BE2C (cell line): ENCODE data around the gene ZNF460.
A peak's percentile ranks its signal among the peaks of the same experiment; 100 is the strongest.

Source experiments
- DNase-seq: peaks from one replicate; pipeline ENCODE4 v3.0.0-alpha.2; 2020
- H3K27me3 ChIP-seq: fragments of 250-450 bp; sonication (Bioruptor Pico); 2 replicates; pipeline ENCODE4 v1.5.1; 2020; ENCODE audit warnings: mild to moderate bottlenecking
- H3K36me3 ChIP-seq: fragments of 250-450 bp; sonication (Bioruptor Pico); 2 replicates; pipeline ENCODE4 v1.5.1; 2020; ENCODE audit warnings: mild to moderate bottlenecking
- H3K4me1 ChIP-seq: fragments of 250-450 bp; sonication (Bioruptor Pico); 2 replicates; pipeline ENCODE4 v1.5.1; 2020
- H3K4me3 ChIP-seq: 2 replicates; pipeline ENCODE4 v1.5.1; 2011; ENCODE audit warnings: low read depth, low read length
- H3K9me3 ChIP-seq: fragments of 250-450 bp; sonication (Bioruptor Pico); 2 replicates; pipeline ENCODE4 v1.5.1; 2020
- CTCF ChIP-seq: IDR thresholded peaks from 2 replicates; pipeline ENCODE4 v1.5.1; 2012; ENCODE audit warnings: mild to moderate bottlenecking, low read depth, low read length

Gene ZNF460

DNA sequence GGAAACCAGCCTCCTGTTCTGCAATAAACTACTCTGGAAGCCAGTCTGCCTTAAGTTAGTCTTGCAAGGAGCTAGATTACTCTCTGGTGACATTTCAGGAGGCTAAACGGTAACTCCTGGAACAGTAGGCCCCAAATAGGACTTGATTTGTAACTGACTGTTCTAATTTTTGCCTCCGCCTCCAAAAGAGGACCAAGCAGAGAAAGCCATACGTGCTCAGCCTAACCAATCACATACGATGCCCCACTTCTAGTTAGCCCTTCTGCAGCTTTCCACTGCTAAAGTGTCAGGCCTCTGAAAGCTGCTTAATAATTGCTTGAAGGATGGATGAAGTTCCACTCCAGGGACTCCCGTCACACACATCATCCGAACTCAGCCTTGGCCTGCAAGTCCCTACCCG, 39.1 kb upstream of the ZNF460 start:
- H3K27me3 ChIP-seq, result no peaks in the 10 kb centered on the region
- no peak for TF ChIP-seq CTCF
- H3K36me3 ChIP-seq, result peaks cover 11% of the 10 kb centered on the region
- no peak for DNase-seq
- no peaks in the 10 kb centered on the region for H3K9me3 ChIP-seq
- no peaks in the 10 kb centered on the region for H3K4me1 ChIP-seq
- H3K4me3 ChIP-seq, result peak overlapping the region; percentile 98

GRCh38 chr19:57242821-57243220, 37.5 kb upstream of the ZNF460 start:
- no peak for DNase-seq
- Histone ChIP-seq H3K4me3 (no peak overlapping the region), H3K4me1 (no peaks in the 10 kb centered on the region), H3K36me3 (peaks cover 16% of the 10 kb centered on the region), H3K9me3 (no peaks in the 10 kb centered on the region), H3K27me3 (no peaks in the 10 kb centered on the region)
- TF ChIP-seq CTCF, result no peak

GRCh38 chr19:57244513-57244912, 35.8 kb upstream of the ZNF460 start:
- H3K4me3 ChIP-seq, result no peak overlapping the region

GRCh38 chr19:57245066-57245465, 35.2 kb upstream of the ZNF460 start:
- Histone ChIP-seq H3K4me1 (no peaks in the 10 kb centered on the region), H3K27me3 (no peaks in the 10 kb centered on the region), H3K36me3 (peaks cover 27% of the 10 kb centered on the region), H3K4me3 (no peak overlapping the region), H3K9me3 (no peaks in the 10 kb centered on the region)
- TF ChIP-seq CTCF, result no peak
- DNase-seq, result no peak

More at GRCh38 chr19:57244513-57244912, 35.8 kb upstream of the ZNF460 start:
- H3K9me3 ChIP-seq, result no peaks in the 10 kb centered on the region
- no peaks in the 10 kb centered on the region for H3K4me1 ChIP-seq
- H3K36me3 ChIP-seq, result peaks cover 27% of the 10 kb centered on the region
- no peak for TF ChIP-seq CTCF
- DNase-seq, result no peak
- no peaks in the 10 kb centered on the region for H3K27me3 ChIP-seq

- H3K27me3 ChIP-seq, result no peaks in the 10 kb centered on the region
- DNase-seq, result no peak
- H3K4me3 ChIP-seq, result no peak overlapping the region
- H3K4me1 ChIP-seq, result no peaks in the 10 kb centered on the region
- no peak for TF ChIP-seq CTCF
- H3K9me3 ChIP-seq, result no peaks in the 10 kb centered on the region
- H3K36me3 ChIP-seq, result peaks cover 34% of the 10 kb centered on the region
Observed at GRCh38 chr19:57245959-57246358, 34.3 kb upstream of the ZNF460 start.

GRCh38 chr19:57248646-57249045, 31.6 kb upstream of the ZNF460 start:
- Histone ChIP-seq H3K4me3 (no peak overlapping the region), H3K4me1 (no peaks in the 10 kb centered on the region), H3K27me3 (no peaks in the 10 kb centered on the region), H3K9me3 (no peaks in the 10 kb centered on the region), H3K36me3 (peaks cover 50% of the 10 kb centered on the region)
- DNase-seq, result no peak
- no peak for TF ChIP-seq CTCF
